ENCODE results near the gene PTPRN2. TPM values are rescaled to one million over a fixed set of nuclear protein-coding genes. Genes with fewer than 3 reads are reported as not detected.

Gene PTPRN2
- total and polyA plus RNA-seq, 7 donors = 0.47 to 0.82 (median 0.51) TPM

DNA sequence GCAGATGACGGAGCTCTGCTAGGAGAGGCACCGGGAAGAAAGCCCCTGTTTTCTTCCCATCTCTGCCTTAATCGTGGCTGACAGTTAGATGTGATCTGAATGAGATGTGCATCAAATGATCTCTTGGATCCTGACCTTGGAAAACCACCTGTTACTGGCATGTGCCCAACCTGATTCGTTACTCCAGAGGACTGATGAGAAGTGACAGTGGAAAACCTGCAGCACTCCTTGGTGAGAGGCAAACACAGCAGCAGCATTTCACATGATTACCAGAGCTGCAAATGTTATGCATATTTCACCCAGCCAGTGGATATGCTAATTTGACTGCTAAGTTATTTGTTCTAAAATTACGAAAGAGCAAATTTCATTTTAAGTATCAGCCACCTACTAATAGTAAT lies 95.3 kb downstream of the PTPRN2 start:
- intact Hi-C loops (cut with DNase I) = no loop called here
- ATAC-seq = no peak
- Histone ChIP-seq H3K27me3 (ENCODE audit: insufficient read depth in 3 of 3, low read length in 2 of 3) (peaks cover 0 to 13% (median 0%) of the 10 kb centered on the region in 3 donors), H3K4me1 (no peaks in the 10 kb centered on the region), H3K36me3 (ENCODE audit: insufficient read depth in 1 of 2, low read depth in 1 of 2) (no peaks in the 10 kb centered on the region), H3K4me3 (no peak overlapping the region), H3K9me3 (no peaks in the 10 kb centered on the region), H3K27ac (no peak overlapping the region)
- WGBS, 3 donors = 53 to 61% (median 54%) methylated on average over 5 of the region's 5 CpGs
- TF ChIP-seq, protein P1, sequence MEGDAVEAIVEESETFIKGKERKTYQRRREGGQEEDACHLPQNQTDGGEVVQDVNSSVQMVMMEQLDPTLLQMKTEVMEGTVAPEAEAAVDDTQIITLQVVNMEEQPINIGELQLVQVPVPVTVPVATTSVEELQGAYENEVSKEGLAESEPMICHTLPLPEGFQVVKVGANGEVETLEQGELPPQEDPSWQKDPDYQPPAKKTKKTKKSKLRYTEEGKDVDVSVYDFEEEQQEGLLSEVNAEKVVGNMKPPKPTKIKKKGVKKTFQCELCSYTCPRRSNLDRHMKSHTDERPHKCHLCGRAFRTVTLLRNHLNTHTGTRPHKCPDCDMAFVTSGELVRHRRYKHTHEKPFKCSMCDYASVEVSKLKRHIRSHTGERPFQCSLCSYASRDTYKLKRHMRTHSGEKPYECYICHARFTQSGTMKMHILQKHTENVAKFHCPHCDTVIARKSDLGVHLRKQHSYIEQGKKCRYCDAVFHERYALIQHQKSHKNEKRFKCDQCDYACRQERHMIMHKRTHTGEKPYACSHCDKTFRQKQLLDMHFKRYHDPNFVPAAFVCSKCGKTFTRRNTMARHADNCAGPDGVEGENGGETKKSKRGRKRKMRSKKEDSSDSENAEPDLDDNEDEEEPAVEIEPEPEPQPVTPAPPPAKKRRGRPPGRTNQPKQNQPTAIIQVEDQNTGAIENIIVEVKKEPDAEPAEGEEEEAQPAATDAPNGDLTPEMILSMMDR (IDR thresholded peaks at IDR 0.05) = no peak
- no peak for DNase-seq

DNA sequence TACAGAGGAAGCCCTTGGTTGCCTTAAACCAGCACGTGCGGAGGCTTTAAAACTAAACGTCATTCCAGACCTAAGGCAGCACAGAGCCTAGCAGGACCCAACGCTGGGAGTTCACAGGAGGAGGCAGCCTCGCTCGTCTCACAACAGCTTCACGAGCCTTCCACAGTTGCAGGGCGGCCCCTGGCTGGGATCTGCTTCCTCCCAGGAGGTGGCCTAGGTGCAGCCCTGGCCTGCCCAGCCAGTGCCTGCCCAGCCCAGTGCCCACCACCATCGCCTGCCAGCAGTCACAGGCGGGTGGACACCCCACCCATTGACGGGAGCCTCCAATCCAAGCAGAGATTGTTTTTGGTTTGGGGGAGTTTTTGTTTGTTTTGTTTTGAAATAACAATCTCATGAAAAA lies 96.5 kb downstream of the PTPRN2 start:
- TF ChIP-seq, protein P1 (IDR thresholded peaks at IDR 0.05) = no peak
- Histone ChIP-seq H3K27me3 (ENCODE audit: insufficient read depth in 3 of 3, low read length in 2 of 3) (peaks cover 0 to 13% (median 0%) of the 10 kb centered on the region in 3 donors), H3K9me3 (no peaks in the 10 kb centered on the region), H3K36me3 (ENCODE audit: insufficient read depth in 1 of 2, low read depth in 1 of 2) (no peaks in the 10 kb centered on the region), H3K27ac (no peak overlapping the region), H3K4me3 (no peak overlapping the region), H3K4me1 (no peaks in the 10 kb centered on the region)
- ATAC-seq = no peak
- DNase-seq = no peak
- WGBS, 3 donors = 66 to 75% (median 74%) methylated on average over 11 of the region's 11 CpGs
- intact Hi-C loops (cut with DNase I) = no loop called here

DNA sequence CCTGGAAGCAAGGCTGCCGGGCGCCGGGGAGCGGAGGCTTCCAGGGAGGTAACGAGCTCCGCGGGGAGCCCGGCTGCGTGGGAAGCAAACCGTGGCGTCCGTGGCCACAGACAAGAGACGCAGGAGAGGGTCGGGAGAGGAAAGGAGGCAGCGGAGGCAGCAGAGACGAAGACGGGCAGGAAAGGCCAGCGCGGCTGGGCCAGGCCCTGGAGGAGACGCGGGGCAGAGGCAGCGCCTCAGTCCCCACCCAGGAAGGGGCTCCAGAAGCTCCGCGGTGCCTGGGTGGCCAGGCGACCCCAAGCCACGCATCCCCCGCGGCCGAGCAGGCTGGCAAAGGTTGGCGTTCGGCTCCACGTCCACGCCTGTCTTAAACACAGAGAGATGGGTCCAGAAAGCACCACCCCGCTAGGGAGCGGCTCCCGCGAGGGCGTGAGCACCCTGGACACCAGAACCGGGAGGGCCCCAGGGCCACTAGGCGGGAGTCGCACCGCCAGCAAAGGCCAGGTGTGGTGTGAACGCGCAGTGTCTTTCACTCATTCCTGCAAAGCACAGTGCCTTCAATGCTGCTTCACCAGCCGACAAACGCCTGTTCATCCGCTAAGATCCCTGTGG lies 97.3 kb downstream of the PTPRN2 start:
- H3K27ac ChIP-seq = no peak overlapping the region
- no peaks in the 10 kb centered on the region for H3K36me3 ChIP-seq (ENCODE audit: insufficient read depth in 1 of 2, low read depth in 1 of 2)
- H3K4me3 ChIP-seq = no peak overlapping the region
- intact Hi-C loops (cut with DNase I) = no loop called here
- H3K4me1 ChIP-seq = no peaks in the 10 kb centered on the region
- WGBS, 3 donors = 90 to 93% (median 92%) methylated on average over 44 to 47 of the region's 47 CpGs
- H3K27me3 ChIP-seq (ENCODE audit: insufficient read depth in 3 of 3, low read length in 2 of 3) = peaks cover 0 to 8% (median 0%) of the 10 kb centered on the region in 3 donors
- TF ChIP-seq, protein P1 (IDR thresholded peaks at IDR 0.05) = no peak
- ATAC-seq (no peak), DNase-seq (no peak)
- no peaks in the 10 kb centered on the region for H3K9me3 ChIP-seq

DNA sequence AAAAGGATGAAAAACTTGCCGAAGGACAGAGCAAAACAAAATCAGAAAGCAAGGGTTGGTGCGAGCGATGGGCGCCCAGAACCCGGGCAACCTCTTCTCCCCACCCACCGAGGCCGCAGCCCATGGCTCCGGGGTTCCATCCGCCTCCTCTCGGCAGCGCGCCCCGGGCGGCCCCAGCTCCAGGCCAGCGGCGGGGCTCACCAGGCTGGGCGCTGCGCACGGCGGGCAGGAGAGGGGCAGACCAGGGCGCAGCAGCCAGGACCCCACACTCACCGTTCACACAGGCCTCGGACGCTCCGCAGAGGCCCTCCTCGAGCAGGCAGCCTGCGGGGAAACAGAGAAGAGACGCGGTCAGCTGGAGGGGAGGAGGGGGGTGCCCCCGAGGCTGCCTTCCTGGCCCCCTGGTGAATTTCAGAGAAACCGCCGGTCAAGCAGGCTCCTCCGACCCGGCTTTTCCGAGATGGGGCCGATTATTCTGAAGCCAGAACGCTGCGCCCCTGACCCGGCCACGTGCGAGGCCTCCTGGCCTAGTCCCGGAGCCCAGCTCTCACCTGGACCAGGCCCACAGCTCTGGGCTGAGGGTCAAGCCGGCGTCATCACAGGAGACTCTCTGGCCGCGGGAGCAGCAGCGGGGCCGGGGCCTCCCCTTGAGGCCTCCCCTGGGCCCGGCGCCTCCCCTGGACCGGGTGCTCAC lies 98.0 kb downstream of the PTPRN2 start:
- peaks cover 0 to 8% (median 0%) of the 10 kb centered on the region in 3 donors for H3K27me3 ChIP-seq (ENCODE audit: insufficient read depth in 3 of 3, low read length in 2 of 3)
- DNase-seq = no peak
- WGBS, 3 donors = 89 to 93% (median 92%) methylated on average over 41 to 51 of the region's 51 CpGs
- intact Hi-C loops (cut with DNase I) = no loop called here
- no peak overlapping the region for H3K4me3 ChIP-seq
- no peaks in the 10 kb centered on the region for H3K9me3 ChIP-seq
- H3K4me1 ChIP-seq = no peaks in the 10 kb centered on the region
- H3K27ac ChIP-seq = no peak overlapping the region
- no peak for ATAC-seq
- TF ChIP-seq, protein P1 (IDR thresholded peaks at IDR 0.05) = no peak
- no peaks in the 10 kb centered on the region for H3K36me3 ChIP-seq (ENCODE audit: insufficient read depth in 1 of 2, low read depth in 1 of 2)

All from psoas muscle (tissue), 8 donors.